Measurements from ENCODE around the gene NXT1.

Gene NXT1

GRCh38 chr20:23386304-23387117 lies 35.9 kb downstream of the NXT1 start:
- DNase-seq (ENCODE audit: low read depth in 1 of 2, low spot score in 1 of 2): no peak

- no peak for DNase-seq (ENCODE audit: low read depth in 1 of 2, low spot score in 1 of 2)
Observed at GRCh38 chr20:23387118-23387443, 36.5 kb downstream of the NXT1 start.

GRCh38 chr20:23390091-23390774 lies 39.6 kb downstream of the NXT1 start:
- DNase-seq (ENCODE audit: low read depth in 1 of 2, low spot score in 1 of 2): no peak

GRCh38 chr20:23391707-23392310 lies 41.2 kb downstream of the NXT1 start:
- no peak for DNase-seq (ENCODE audit: low read depth in 1 of 2, low spot score in 1 of 2)

- DNase-seq (ENCODE audit: low read depth in 1 of 2, low spot score in 1 of 2): no peak
Observed at GRCh38 chr20:23393996-23394775, 43.6 kb downstream of the NXT1 start.

- no peak for DNase-seq (ENCODE audit: low read depth in 1 of 2, low spot score in 1 of 2)
Observed at GRCh38 chr20:23396950-23397627, 46.5 kb downstream of the NXT1 start.

- DNase-seq (ENCODE audit: low read depth in 1 of 2, low spot score in 1 of 2): no peak
Observed at GRCh38 chr20:23397961-23398360, 47.4 kb downstream of the NXT1 start.

GRCh38 chr20:23399568-23400241 lies 49.1 kb downstream of the NXT1 start:
- DNase-seq (ENCODE audit: low read depth in 1 of 2, low spot score in 1 of 2): no peak

- DNase-seq (ENCODE audit: low read depth in 1 of 2, low spot score in 1 of 2): no peak
Observed at GRCh38 chr20:23401051-23401450, 50.5 kb downstream of the NXT1 start.

GRCh38 chr20:23403751-23404150 lies 53.2 kb downstream of the NXT1 start:
- DNase-seq (ENCODE audit: low read depth in 1 of 2, low spot score in 1 of 2): no peak

GRCh38 chr20:23404196-23404595 lies 53.6 kb downstream of the NXT1 start:
- DNase-seq (ENCODE audit: low read depth in 1 of 2, low spot score in 1 of 2): no peak
